ENCODE measurements around the gene SNPH.
"Not testable (repeated sequence)": the region's sequence is repeated elsewhere in the genome, so short reads cannot be mapped to it uniquely, and the experiment has no call there.

- TF ChIP-seq CTCF, POLR2A (IDR thresholded peaks at IDR 0.05): not testable (repeated sequence)
Observed at GRCh38 chr20:1250282-1250681, 15.8 kb upstream of the SNPH start.
